ENCODE data around the gene PTX3. TPM values are rescaled to one million over a fixed set of nuclear protein-coding genes. Genes with fewer than 3 reads are reported as not detected.

The PTX3 gene
- total RNA-seq, 6 experiments from 2014 or later = 0.69 TPM; not detected in 5

- WGBS (ENCODE audit: insufficient coverage, low coverage, low lambda C conversion rate, missing lambda C conversion rate) = 50% methylated on average over 1 of the region's 1 CpG
- no peaks in the 10 kb centered on the region for H3K4me1 ChIP-seq
- H3K4me3 ChIP-seq = no peak overlapping the region
- no peaks in the 10 kb centered on the region for H3K36me3 ChIP-seq
- intact Hi-C loops (cut with DNase I) = no loop called here
- no peak for DNase-seq
- no peaks in the 10 kb centered on the region for H3K27me3 ChIP-seq
- no peak overlapping the region for H3K27ac ChIP-seq
- TF ChIP-seq POLR2A (IDR thresholded peaks at IDR 0.05) (no peak), CTCF (IDR thresholded peaks at IDR 0.05) (no peak)
- no peaks in the 10 kb centered on the region for H3K9me3 ChIP-seq
- ATAC-seq = no peak
Measured at GRCh38 chr3:157479464-157480243, 43.0 kb downstream of the PTX3 start.

- no peaks in the 10 kb centered on the region for H3K9me3 ChIP-seq
- TF ChIP-seq POLR2A (IDR thresholded peaks at IDR 0.05) (no peak), CTCF (IDR thresholded peaks at IDR 0.05) (no peak)
- intact Hi-C loops (cut with DNase I) = no loop called here
- H3K4me3 ChIP-seq = no peak overlapping the region
- H3K36me3 ChIP-seq = no peaks in the 10 kb centered on the region
- no peaks in the 10 kb centered on the region for H3K27me3 ChIP-seq
- no peaks in the 10 kb centered on the region for H3K4me1 ChIP-seq
- ATAC-seq = no peak
- no peak for DNase-seq
- WGBS (ENCODE audit: insufficient coverage, low coverage, low lambda C conversion rate, missing lambda C conversion rate) = 39% methylated on average over 1 of the region's 1 CpG
- no peak overlapping the region for H3K27ac ChIP-seq
Measured at GRCh38 chr3:157487339-157487738, 50.7 kb downstream of the PTX3 start.

GRCh38 chr3:157488144-157488543, 51.5 kb downstream of the PTX3 start:
- no peaks in the 10 kb centered on the region for H3K4me1 ChIP-seq
- no peaks in the 10 kb centered on the region for H3K27me3 ChIP-seq
- no peaks in the 10 kb centered on the region for H3K9me3 ChIP-seq
- intact Hi-C loops (cut with DNase I) = no loop called here
- ATAC-seq = no peak
- H3K36me3 ChIP-seq = no peaks in the 10 kb centered on the region
- no peak for DNase-seq
- no peak overlapping the region for H3K27ac ChIP-seq
- no peak overlapping the region for H3K4me3 ChIP-seq
- TF ChIP-seq CTCF (IDR thresholded peaks at IDR 0.05) (no peak), POLR2A (IDR thresholded peaks at IDR 0.05) (no peak)

- TF ChIP-seq POLR2A (IDR thresholded peaks at IDR 0.05) (no peak), CTCF (IDR thresholded peaks at IDR 0.05) (no peak)
- intact Hi-C loops (cut with DNase I) = no loop called here
Measured at GRCh38 chr3:157491136-157491535, 54.5 kb downstream of the PTX3 start.

More at GRCh38 chr3:157491136-157491535, 54.5 kb downstream of the PTX3 start:
- ATAC-seq (no peak), DNase-seq (no peak)
- H3K4me1 ChIP-seq = no peaks in the 10 kb centered on the region
- no peaks in the 10 kb centered on the region for H3K27me3 ChIP-seq
- H3K27ac ChIP-seq = no peak overlapping the region
- no peaks in the 10 kb centered on the region for H3K36me3 ChIP-seq
- H3K9me3 ChIP-seq = no peaks in the 10 kb centered on the region
- no peak overlapping the region for H3K4me3 ChIP-seq
- WGBS (ENCODE audit: insufficient coverage, low coverage, low lambda C conversion rate, missing lambda C conversion rate) = 86% methylated on average over 2 of the region's 2 CpGs

Other genes starting within 250 kb of the PTX3 start
- 1 to 10 TPM in 3 of 6 experiments, under 1 TPM in 3; 0.51 to 1.4 (median 0.93) TPM for gene VEPH1, start 66.6 kb downstream of the PTX3 start, total RNA-seq